H1 (cell line): Measurements from ENCODE around the gene ATCAY. TPM values are rescaled to one million over a fixed set of nuclear protein-coding genes. Genes with fewer than 3 reads are reported as not detected.

Source experiments
- CTCF ChIA-PET: fragments of 300-600 bp; sonication (Branson Sonifier 250); formaldehyde crosslinking; loops from one replicate; lab custom pipeline; 2021; ENCODE audit not compliant: partially characterized antibody; lab: Charles Lee
- POLR2A ChIA-PET: fragments of 300-600 bp; sonication (Branson Sonifier 250); formaldehyde crosslinking; loops from one replicate; lab custom pipeline; 2021; ENCODE audit warnings: inconsistent platforms; ENCODE audit not compliant: partially characterized antibody; lab: Charles Lee
- DNase-seq, 2 experiments: peaks; one replicate each; pipeline versions ENCODE4 v3.0.0 to v3.0.0-alpha.2; 2010 to 2022; ENCODE audit warnings: low spot score in 2 of 2, low read depth in 1 of 2, mixed read lengths in 1 of 2
- FAIRE-seq: peaks from 2 replicates; lab custom pipeline; 2011; peaks lifted over from hg19 to GRCh38; lab: Jason Lieb, UNC
- H2AFZ ChIP-seq: 2 replicates; pipeline ENCODE4 v1.8.1; 2012; ENCODE audit warnings: low read length, inconsistent platforms
- H2AK5ac ChIP-seq: 2 replicates; pipeline ENCODE4 v1.6.1; 2013; ENCODE audit warnings: low read depth, low read length
- H2BK120ac ChIP-seq: replicated peaks from 2 replicates; pipeline ENCODE3; 2013; ENCODE audit warnings: low read depth, low read length, inconsistent platforms
- H2BK12ac ChIP-seq: 2 replicates; pipeline ENCODE4 v1.6.1; 2013; ENCODE audit warnings: low read depth, low read length
- H2BK15ac ChIP-seq: 2 replicates; pipeline ENCODE4 v1.6.1; 2013; ENCODE audit warnings: low read length
- H2BK20ac ChIP-seq: 2 replicates; pipeline ENCODE4 v1.6.1; 2013; ENCODE audit warnings: low read length
- H2BK5ac ChIP-seq: 2 replicates; pipeline ENCODE4 v1.6.1; 2013; ENCODE audit warnings: low read depth, low read length
- H3K14ac ChIP-seq: 2 replicates; pipeline ENCODE4 v1.6.1; 2013; ENCODE audit warnings: inconsistent platforms; ENCODE audit not compliant: insufficient read length
- H3K18ac ChIP-seq: 2 replicates; pipeline ENCODE4 v1.6.1; 2013; ENCODE audit warnings: low read length; ENCODE audit errors: extremely low read depth
- H3K23ac ChIP-seq: 2 replicates; pipeline ENCODE4 v1.6.1; 2013; ENCODE audit warnings: inconsistent platforms; ENCODE audit not compliant: insufficient read length
- H3K23me2 ChIP-seq: 2 replicates; pipeline ENCODE4 v1.6.1; 2013; ENCODE audit warnings: low read depth, low read length
- H3K27ac ChIP-seq: 2 replicates; pipeline ENCODE4 v1.6.1; 2011; ENCODE audit warnings: low read depth, low read length, inconsistent platforms
- H3K27me3 ChIP-seq, 4 experiments: replicated peaks in 1 of 4; 1 replicate in 1 of 4; 2 replicates in 3 of 4; pipeline versions ENCODE4 v1.6.1 to v1.8.1; 2011 to 2013; ENCODE audit warnings: low read length in 3 of 4, mild to moderate bottlenecking in 3 of 4, inconsistent platforms in 2 of 4, mixed read lengths in 2 of 4, moderate library complexity in 1 of 4; ENCODE audit not compliant: control insufficient read depth in 3 of 4, insufficient read depth in 3 of 4; ENCODE audit errors: extremely low read depth in 1 of 4
- H3K36me3 ChIP-seq, 4 experiments: 2 replicates each; pipeline versions ENCODE4 v1.6.1 to v1.8.1; 2011 to 2013; ENCODE audit warnings: mild to moderate bottlenecking in 4 of 4, low read length in 3 of 4, moderate library complexity in 2 of 4, control low read depth in 1 of 4, inconsistent platforms in 1 of 4; ENCODE audit not compliant: insufficient read depth in 4 of 4, control insufficient read depth in 2 of 4
- H3K4ac ChIP-seq: replicated peaks from 2 replicates; pipeline ENCODE3; 2013; ENCODE audit warnings: low read length, low read depth, mixed read lengths, inconsistent platforms; ENCODE audit not compliant: insufficient read length
- H3K4me1 ChIP-seq, 4 experiments: replicated peaks in 1 of 4; 1 replicate in 1 of 4; 2 replicates in 3 of 4; pipeline versions ENCODE4 v1.6.1 to v1.8.1; 2011 to 2013; ENCODE audit warnings: low read length in 3 of 4, inconsistent platforms in 2 of 4, mixed read lengths in 1 of 4; ENCODE audit not compliant: insufficient read depth in 4 of 4, control insufficient read depth in 3 of 4
- H3K4me2 ChIP-seq, 2 experiments: 2 replicates each; pipeline versions ENCODE4 v1.6.1 to v1.8.1; 2011 to 2013; ENCODE audit warnings: low read depth in 2 of 2, low read length in 2 of 2, control low read depth in 1 of 2, inconsistent platforms in 1 of 2, mild to moderate bottlenecking in 1 of 2; ENCODE audit not compliant: insufficient read depth in 1 of 2
- H3K4me3 ChIP-seq, 4 experiments: fragments of 200-600, 300-600 bp in 1 of 4; sonication (generic), shearing (Covaris generic), sonication (Bioruptor Twin) in 1 of 4; 2 replicates each; pipeline versions ENCODE4 v1.5.1 to v1.8.1; 2011 to 2016; ENCODE audit warnings: low read length in 4 of 4, low read depth in 3 of 4, control low read depth in 2 of 4, inconsistent platforms in 2 of 4, mild to moderate bottlenecking in 2 of 4, mixed read lengths in 1 of 4, moderate library complexity in 1 of 4; ENCODE audit not compliant: insufficient read depth in 2 of 4; ENCODE audit errors: extremely low read depth in 1 of 4
- H3K56ac ChIP-seq: replicated peaks from 2 replicates; pipeline ENCODE3; 2013; ENCODE audit warnings: low read depth, mild to moderate bottlenecking, mixed read lengths, low read length, inconsistent platforms; ENCODE audit not compliant: insufficient read length
- H3K79me1 ChIP-seq: 2 replicates; pipeline ENCODE4 v1.6.1; 2013; ENCODE audit warnings: low read depth, low read length, control low read depth
- H3K79me2 ChIP-seq, 2 experiments: 2 replicates each; pipeline versions ENCODE4 v1.6.1 to v1.8.1; 2012 to 2013; ENCODE audit warnings: low read length in 2 of 2, mild to moderate bottlenecking in 2 of 2, inconsistent platforms in 1 of 2; ENCODE audit not compliant: insufficient read depth in 2 of 2, control insufficient read depth in 1 of 2
- H3K9ac ChIP-seq, 4 experiments: replicated peaks in 1 of 4; 1 replicate in 1 of 4; 2 replicates in 3 of 4; pipeline versions ENCODE4 v1.6.1 to v1.8.1; 2011 to 2013; ENCODE audit warnings: low read depth in 3 of 4, low read length in 3 of 4, control low read depth in 2 of 4, mild to moderate bottlenecking in 2 of 4, moderate library complexity in 2 of 4, inconsistent platforms in 1 of 4; ENCODE audit errors: extremely low read depth in 1 of 4
- H3K9me3 ChIP-seq, 2 experiments: 2 replicates each; pipeline versions ENCODE4 v1.6.1 to v1.8.1; 2012 to 2013; ENCODE audit warnings: mild to moderate bottlenecking in 2 of 2, moderate library complexity in 2 of 2, control low read depth in 1 of 2, inconsistent platforms in 1 of 2, low read depth in 1 of 2, low read length in 1 of 2, mixed read lengths in 1 of 2; ENCODE audit not compliant: insufficient read depth in 2 of 2
- H4K20me1 ChIP-seq, 2 experiments: replicated peaks in 1 of 2; 2 replicates each; pipeline versions ENCODE3 to v1.8.1; 2011 to 2013; ENCODE audit warnings: inconsistent platforms in 2 of 2, low read length in 2 of 2, mild to moderate bottlenecking in 1 of 2; ENCODE audit not compliant: insufficient read depth in 2 of 2, control insufficient read depth in 1 of 2
- H4K5ac ChIP-seq: 2 replicates; pipeline ENCODE4 v1.6.1; 2013; ENCODE audit warnings: low read length, low read depth, mixed read lengths, inconsistent platforms; ENCODE audit not compliant: insufficient read length
- H4K8ac ChIP-seq: 2 replicates; pipeline ENCODE4 v1.8.0; 2013; ENCODE audit warnings: mild to moderate bottlenecking, moderate library complexity, low read length, inconsistent platforms; ENCODE audit not compliant: insufficient read depth; ENCODE audit errors: extremely low read depth
- H4K91ac ChIP-seq: replicated peaks from 2 replicates; pipeline ENCODE3; 2013; ENCODE audit warnings: low read length, mixed read lengths, inconsistent platforms; ENCODE audit not compliant: insufficient read length
- SRF ChIP-seq: IDR thresholded peaks from 2 replicates; pipeline ENCODE4 v1.6.1; 2011; ENCODE audit warnings: mild to moderate bottlenecking, low read depth, low read length, moderate library complexity
- WGBS, 2 experiments: shearing (Covaris generic) in 1 of 2; methylation state at CpG; one replicate each; pipeline versions ENCODE4 v1.1.6 to v1.1.7; 2013 to 2015; ENCODE audit warnings: low lambda C conversion rate in 2 of 2, mixed read lengths in 2 of 2, inconsistent platforms in 1 of 2, low coverage in 1 of 2, missing lambda C conversion rate in 1 of 2; ENCODE audit not compliant: insufficient replicate concordance in 2 of 2, insufficient coverage in 1 of 2, insufficient read length in 1 of 2; ENCODE audit errors: extremely low coverage in 1 of 2, missing lambda C conversion rate in 1 of 2; 5-methylcytosine and 5-hydroxymethylcytosine counted together
- polyA plus RNA-seq, 7 experiments: library from polyadenylated mRNA; depleted of rRNA in 3 of 7; stranded (reverse) in 5 of 7; unstranded in 2 of 7; fragments of >200 nt in 5 of 7; fragments of 200-250 nt in 2 of 7; gene quantifications; 1 replicate in 5 of 7; 2 replicates in 1 of 7; 4 replicates in 1 of 7; pipeline versions ENCODE4 v1.2.1 to v1.2.3, GENCODE V29; 2011 to 2013; ENCODE audit warnings: missing spikeins in 2 of 7, mixed read lengths in 2 of 7
- total RNA-seq: library from RNA; stranded (reverse); fragmentation: NEBNext Ultra II Directional; extraction: Animal tissue kit (Norgen Biotek cat#: 25700); gene quantifications from 2 replicates; pipeline ENCODE4 v1.2.1, GENCODE V29; 2021

ATCAY gene
- total and polyA plus RNA-seq, 2 of the 8 experiments (the other 6 are each of a cell fraction or from before 2014, with no cell fraction given), result 24.4 to 33.8 TPM

GRCh38 chr19:3949294-3949693, 68.8 kb downstream of the ATCAY start:
- no peak for DNase-seq
- H3K9ac ChIP-seq, result no peak overlapping the region

More at GRCh38 chr19:3949294-3949693, 68.8 kb downstream of the ATCAY start:
- H4K91ac ChIP-seq, result no peak overlapping the region
- no peak overlapping the region for H2BK20ac ChIP-seq
- H3K4me3 ChIP-seq, result no peak overlapping the region
- no peaks in the 10 kb centered on the region for H3K79me2 ChIP-seq
- no peak overlapping the region for H3K27ac ChIP-seq
- H3K36me3 ChIP-seq, result peaks cover 0 to 3% (median under 1%) of the 10 kb centered on the region in 4 experiments; a peak in 4 of 8 replicates
- H2AFZ ChIP-seq, result no peak overlapping the region
- no peak overlapping the region for H2BK120ac ChIP-seq
- no peak overlapping the region for H3K23ac ChIP-seq
- peaks cover 0 to 6% (median 2%) of the 10 kb centered on the region in 4 experiments; a peak in 4 of 7 replicates for H3K4me1 ChIP-seq
- H2AK5ac ChIP-seq, result no peak overlapping the region
- no peaks in the 10 kb centered on the region for H3K9me3 ChIP-seq
- H4K8ac ChIP-seq, result no peak overlapping the region; the same call in 1 of the 2 replicates
- H4K5ac ChIP-seq, result no peak overlapping the region
- H3K4ac ChIP-seq, result no peak overlapping the region
- H3K18ac ChIP-seq, result no peak overlapping the region
- peaks cover 0 to 5% of the 10 kb centered on the region in 2 experiments for H4K20me1 ChIP-seq
- H3K79me1 ChIP-seq, result no peaks in the 10 kb centered on the region
- no peak for TF ChIP-seq SRF
- no peak overlapping the region for H2BK15ac ChIP-seq
- no peaks in the 10 kb centered on the region for H3K27me3 ChIP-seq
- H3K23me2 ChIP-seq, result no peaks in the 10 kb centered on the region
- no peak overlapping the region for H2BK12ac ChIP-seq
- WGBS, 2 experiments, result 87% methylated on average over 11 of the region's 11 CpGs; no CpG with 5 or more reads in 1 of the 2 experiments
- ChIA-PET CTCF (no interaction called here), POLR2A (interaction anchor here (1.0 to 24.8 kb wide), 4 partner anchors 13 to 31 kb away, joined by 3 to 870 read pairs (median 36); partner anchors contain the start of genes EEF2 and NMRK2)
- no peak overlapping the region for H3K56ac ChIP-seq
- no peak overlapping the region for H3K4me2 ChIP-seq
- no peak for FAIRE-seq
- H2BK5ac ChIP-seq, result no peak overlapping the region
- H3K14ac ChIP-seq, result no peak overlapping the region
